ENCODE measurements around the gene MNDA. TPM values are rescaled to one million over a fixed set of nuclear protein-coding genes. Genes with fewer than 3 reads are reported as not detected.
"Not testable (repeated sequence)": the region's sequence is repeated elsewhere in the genome, so short reads cannot be mapped to it uniquely, and the experiment has no call there.

Gene MNDA
- total and polyA plus RNA-seq, 10 of the 15 experiments (the other 5 are each of a cell fraction or from before 2014, with no cell fraction given) = 20.1 to 91.8 (median 38.0) TPM

DNA sequence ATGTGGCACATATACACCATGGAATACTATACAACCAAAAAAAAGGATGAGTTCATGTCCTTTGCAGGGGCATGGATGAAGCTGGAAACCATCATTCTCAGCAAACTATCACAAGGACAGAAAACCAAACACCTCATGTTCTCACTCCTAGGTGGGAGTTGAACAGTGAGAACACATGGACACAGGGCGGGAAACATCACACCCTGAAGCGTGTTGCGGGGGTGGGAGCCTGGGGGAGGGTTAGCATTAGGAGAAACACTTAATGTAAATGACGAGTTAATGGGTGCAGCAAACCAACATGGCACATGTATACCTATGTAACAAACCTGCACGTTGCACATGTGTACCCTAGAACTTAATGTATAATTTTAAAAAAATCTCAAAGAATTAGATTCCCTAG lies 39.3 kb downstream of the MNDA start:
- BruUV-seq (replicated peaks); H3K9me3 ChIP-seq (replicated peaks; ENCODE audit: control insufficient read depth, insufficient read depth, low read length); H3K36me3 ChIP-seq (ENCODE audit: control insufficient read depth in 2 of 2, insufficient read depth in 2 of 2, low read length in 1 of 2); DNase-seq (ENCODE audit: low read depth, low spot score); H4K20me1 ChIP-seq (ENCODE audit: control insufficient read depth, insufficient read depth); intact Hi-C loops (cut with micrococcal nuclease; ENCODE audit: unreplicated experiment); H3K4me2 ChIP-seq (ENCODE audit: control insufficient read depth, insufficient read depth); RAD21 ChIA-PET (ENCODE audit: unreplicated experiment); H3K27me3 ChIP-seq (replicated peaks in 1 of 2; ENCODE audit: control insufficient read depth in 2 of 2, insufficient read depth in 2 of 2, low read length in 1 of 2); H3K79me2 ChIP-seq (ENCODE audit: control insufficient read depth, insufficient read depth, low read length); H3K27ac ChIP-seq (ENCODE audit: control insufficient read depth, insufficient read depth); in situ Hi-C loops (cut with MboI); FAIRE-seq; SMC1A ChIA-PET (ENCODE audit: uncharacterized antibody, unreplicated experiment); H3K9ac ChIP-seq (ENCODE audit: control insufficient read depth, insufficient read depth, low read length); H2AFZ ChIP-seq (ENCODE audit: control insufficient read depth, low read depth, low read length); CTCF ChIA-PET; H3K4me3 ChIP-seq; ATAC-seq; POLR2A ChIA-PET; H3K4me1 ChIP-seq (ENCODE audit: control insufficient read depth, insufficient read depth, low read length): not testable (repeated sequence)
- 54% methylated on average over 5 of the region's 5 CpGs for WGBS (ENCODE audit: insufficient coverage, insufficient replicate concordance, low lambda C conversion rate, missing lambda C conversion rate)

- H3K4me1 ChIP-seq (ENCODE audit: control insufficient read depth, insufficient read depth, low read length) = no peaks in the 10 kb centered on the region
- H3K27ac ChIP-seq (ENCODE audit: control insufficient read depth, insufficient read depth) = no peak overlapping the region
- no peaks in the 10 kb centered on the region for H3K9me3 ChIP-seq (replicated peaks; ENCODE audit: control insufficient read depth, insufficient read depth, low read length)
- no peak overlapping the region for H3K9ac ChIP-seq (ENCODE audit: control insufficient read depth, insufficient read depth, low read length)
- ChIA-PET SMC1A (ENCODE audit: uncharacterized antibody, unreplicated experiment) (interaction anchor here (1.1 kb wide), 1 partner anchor 10 kb away, joined by 3 read pairs; no protein-coding TSS in a partner anchor), POLR2A (no interaction called here), RAD21 (ENCODE audit: unreplicated experiment) (no interaction called here), CTCF (no interaction called here)
- H3K27me3 ChIP-seq (replicated peaks in 1 of 2; ENCODE audit: control insufficient read depth in 2 of 2, insufficient read depth in 2 of 2, low read length in 1 of 2) = no peaks in the 10 kb centered on the region
- no peak overlapping the region for H3K4me2 ChIP-seq (ENCODE audit: control insufficient read depth, insufficient read depth)
- H3K79me2 ChIP-seq (ENCODE audit: control insufficient read depth, insufficient read depth, low read length) = no peaks in the 10 kb centered on the region
- TF ChIP-seq ZBED1 (IDR thresholded peaks at IDR 0.05; ENCODE audit: borderline replicate concordance) = no peak
- TF ChIP-seq ASH2L (IDR thresholded peaks at IDR 0.05; ENCODE audit: borderline replicate concordance, low read depth) = no peak
- no peak for TF ChIP-seq RAD51 (IDR thresholded peaks at IDR 0.05)
- TF ChIP-seq CEBPB (IDR thresholded peaks at IDR 0.05; ENCODE audit: borderline replicate concordance in 1 of 2, low read depth in 2 of 2, low read length in 2 of 2) = no peak
- no peak for TF ChIP-seq POLR2AphosphoS5 (IDR thresholded peaks at IDR 0.05; ENCODE audit: low read length)
- no peak for TF ChIP-seq SUZ12 (IDR thresholded peaks at IDR 0.05; ENCODE audit: unreplicated experiment)
- TF ChIP-seq, protein P1, sequence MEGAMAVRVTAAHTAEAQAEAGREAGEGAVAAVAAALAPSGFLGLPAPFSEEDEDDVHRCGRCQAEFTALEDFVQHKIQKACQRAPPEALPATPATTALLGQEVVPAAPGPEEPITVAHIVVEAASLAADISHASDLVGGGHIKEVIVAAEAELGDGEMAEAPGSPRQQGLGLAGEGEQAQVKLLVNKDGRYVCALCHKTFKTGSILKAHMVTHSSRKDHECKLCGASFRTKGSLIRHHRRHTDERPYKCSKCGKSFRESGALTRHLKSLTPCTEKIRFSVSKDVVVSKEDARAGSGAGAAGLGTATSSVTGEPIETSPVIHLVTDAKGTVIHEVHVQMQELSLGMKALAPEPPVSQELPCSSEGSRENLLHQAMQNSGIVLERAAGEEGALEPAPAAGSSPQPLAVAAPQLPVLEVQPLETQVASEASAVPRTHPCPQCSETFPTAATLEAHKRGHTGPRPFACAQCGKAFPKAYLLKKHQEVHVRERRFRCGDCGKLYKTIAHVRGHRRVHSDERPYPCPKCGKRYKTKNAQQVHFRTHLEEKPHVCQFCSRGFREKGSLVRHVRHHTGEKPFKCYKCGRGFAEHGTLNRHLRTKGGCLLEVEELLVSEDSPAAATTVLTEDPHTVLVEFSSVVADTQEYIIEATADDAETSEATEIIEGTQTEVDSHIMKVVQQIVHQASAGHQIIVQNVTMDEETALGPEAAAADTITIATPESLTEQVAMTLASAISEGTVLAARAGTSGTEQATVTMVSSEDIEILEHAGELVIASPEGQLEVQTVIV (IDR thresholded peaks at IDR 0.05; ENCODE audit: borderline replicate concordance, partially characterized antibody) = no peak
- TF ChIP-seq MYB (IDR thresholded peaks at IDR 0.05; ENCODE audit: borderline replicate concordance, low read depth, low read length) = no peak
- TF ChIP-seq RUNX3 (IDR thresholded peaks at IDR 0.05; ENCODE audit: low read length) = no peak
- no peak for TF ChIP-seq REST (IDR thresholded peaks at IDR 0.05; ENCODE audit: low read depth, low read length)
- no peak for TF ChIP-seq HDGF (IDR thresholded peaks at IDR 0.05)
- DNase-seq (ENCODE audit: low read depth, low spot score) = no peak
- ATAC-seq = no peak
- H4K20me1 ChIP-seq (ENCODE audit: control insufficient read depth, insufficient read depth) = no peaks in the 10 kb centered on the region
- no peak overlapping the region for H3K4me3 ChIP-seq
- H2AFZ ChIP-seq (ENCODE audit: control insufficient read depth, low read depth, low read length) = no peak overlapping the region
- WGBS (ENCODE audit: insufficient coverage, insufficient replicate concordance, low lambda C conversion rate, missing lambda C conversion rate) = 0% methylated on average over 2 of the region's 2 CpGs
- in situ Hi-C loops (cut with MboI) (no loop called here), intact Hi-C loops (cut with micrococcal nuclease; ENCODE audit: unreplicated experiment) (no loop called here)
- BruUV-seq (replicated peaks) = no TSS peak
- H3K36me3 ChIP-seq (ENCODE audit: control insufficient read depth in 2 of 2, insufficient read depth in 2 of 2, low read length in 1 of 2) = no peaks in the 10 kb centered on the region
- no peak for FAIRE-seq
Measured at GRCh38 chr1:158873141-158873540, 42.0 kb downstream of the MNDA start.
